Osteoblast (primary cell): ENCODE data around the gene SUPT20HL2. TPM values are rescaled to one million over a fixed set of nuclear protein-coding genes. Genes with fewer than 3 reads are reported as not detected.

Source experiments
- DNase-seq: peaks from one replicate; pipeline ENCODE4 v3.0.0; 2011; ENCODE audit warnings: low spot score, mixed read lengths; ENCODE audit not compliant: insufficient read length; ENCODE audit errors: missing footprints
- H2AFZ ChIP-seq: 2 replicates; pipeline ENCODE4 v1.6.0; 2011; ENCODE audit warnings: mild to moderate bottlenecking, low read length
- H3K27ac ChIP-seq: 2 replicates; pipeline ENCODE4 v1.5.1; 2011; ENCODE audit warnings: mild to moderate bottlenecking, low read depth, low read length, moderate library complexity
- H3K27me3 ChIP-seq: 2 replicates; pipeline ENCODE4 v1.6.0; 2012; ENCODE audit warnings: mild to moderate bottlenecking, control low read depth, inconsistent platforms, low read length, moderate library complexity; ENCODE audit not compliant: insufficient read depth
- H3K36me3 ChIP-seq: 2 replicates; pipeline ENCODE4 v1.5.1; 2011; ENCODE audit warnings: mild to moderate bottlenecking, low read length, control low read depth, moderate library complexity; ENCODE audit not compliant: insufficient read depth
- H3K4me1 ChIP-seq: 2 replicates; pipeline ENCODE4 v1.5.1; 2011; ENCODE audit warnings: mild to moderate bottlenecking, low read length, control low read depth, moderate library complexity; ENCODE audit not compliant: insufficient read depth
- H3K4me2 ChIP-seq: 2 replicates; pipeline ENCODE4 v1.6.0; 2011; ENCODE audit warnings: mild to moderate bottlenecking, low read length; ENCODE audit not compliant: insufficient read depth
- H3K4me3 ChIP-seq: fragments of 200-600 bp; sonication (generic); 3 replicates; pipeline ENCODE4 v1.5.1; 2012; ENCODE audit warnings: mild to moderate bottlenecking, low read length, inconsistent platforms; ENCODE audit not compliant: insufficient read depth
- H3K79me2 ChIP-seq: 2 replicates; pipeline ENCODE4 v1.6.0; 2012; ENCODE audit warnings: mild to moderate bottlenecking, low read length, control low read depth, inconsistent platforms; ENCODE audit not compliant: insufficient read depth
- H3K9me3 ChIP-seq: 2 replicates; pipeline ENCODE4 v1.5.1; 2011; ENCODE audit warnings: low read depth, low read length, control low read depth
- H4K20me1 ChIP-seq: 2 replicates; pipeline ENCODE4 v1.6.0; 2012; ENCODE audit warnings: mild to moderate bottlenecking, low read length, control low read depth; ENCODE audit not compliant: insufficient read depth
- total RNA-seq: library from RNA; depleted of rRNA; stranded (reverse); fragments of >200 nt; gene quantifications from 2 replicates; pipeline ENCODE4 v1.2.3, GENCODE V29; 2012
- TF ChIP-seq, protein P1 (sequence below): IDR thresholded peaks from 2 replicates; pipeline ENCODE4 v1.5.1; 2011; ENCODE audit warnings: mild to moderate bottlenecking, low read depth, low read length, moderate library complexity; ENCODE audit errors: extremely low read depth

SUPT20HL2 gene
- total RNA-seq, 1 donor: not detected

DNA sequence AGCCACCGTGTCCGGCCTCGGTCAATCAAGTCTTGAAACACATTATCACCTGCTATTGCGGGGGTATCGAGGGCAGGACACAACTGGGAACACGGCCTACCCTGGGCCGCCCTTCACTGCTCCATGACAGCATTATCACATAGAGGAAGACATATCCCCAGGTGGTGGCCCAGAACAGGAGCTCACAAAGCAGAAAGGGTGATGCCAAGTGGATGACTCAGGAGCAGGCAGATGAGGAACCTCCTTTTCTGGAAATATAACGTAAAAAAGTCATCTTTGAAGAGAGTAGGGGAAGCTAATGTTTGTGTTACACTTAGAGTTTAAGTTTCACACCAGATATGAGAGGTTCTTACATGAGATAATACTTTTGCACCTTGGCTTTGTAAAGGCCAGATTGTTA is 41.2 kb upstream of the SUPT20HL2 start:
- H4K20me1 ChIP-seq: no peaks in the 10 kb centered on the region
- no peaks in the 10 kb centered on the region for H3K79me2 ChIP-seq
- peak overlapping the region; percentile 48 for H3K27ac ChIP-seq
- TF ChIP-seq, protein P1, sequence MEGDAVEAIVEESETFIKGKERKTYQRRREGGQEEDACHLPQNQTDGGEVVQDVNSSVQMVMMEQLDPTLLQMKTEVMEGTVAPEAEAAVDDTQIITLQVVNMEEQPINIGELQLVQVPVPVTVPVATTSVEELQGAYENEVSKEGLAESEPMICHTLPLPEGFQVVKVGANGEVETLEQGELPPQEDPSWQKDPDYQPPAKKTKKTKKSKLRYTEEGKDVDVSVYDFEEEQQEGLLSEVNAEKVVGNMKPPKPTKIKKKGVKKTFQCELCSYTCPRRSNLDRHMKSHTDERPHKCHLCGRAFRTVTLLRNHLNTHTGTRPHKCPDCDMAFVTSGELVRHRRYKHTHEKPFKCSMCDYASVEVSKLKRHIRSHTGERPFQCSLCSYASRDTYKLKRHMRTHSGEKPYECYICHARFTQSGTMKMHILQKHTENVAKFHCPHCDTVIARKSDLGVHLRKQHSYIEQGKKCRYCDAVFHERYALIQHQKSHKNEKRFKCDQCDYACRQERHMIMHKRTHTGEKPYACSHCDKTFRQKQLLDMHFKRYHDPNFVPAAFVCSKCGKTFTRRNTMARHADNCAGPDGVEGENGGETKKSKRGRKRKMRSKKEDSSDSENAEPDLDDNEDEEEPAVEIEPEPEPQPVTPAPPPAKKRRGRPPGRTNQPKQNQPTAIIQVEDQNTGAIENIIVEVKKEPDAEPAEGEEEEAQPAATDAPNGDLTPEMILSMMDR: no peak
- H3K36me3 ChIP-seq: no peaks in the 10 kb centered on the region
- no peak overlapping the region for H3K4me2 ChIP-seq
- no peaks in the 10 kb centered on the region for H3K27me3 ChIP-seq
- no peak overlapping the region for H3K4me3 ChIP-seq
- no peaks in the 10 kb centered on the region for H3K9me3 ChIP-seq
- H2AFZ ChIP-seq: no peak overlapping the region
- DNase-seq: no peak
- H3K4me1 ChIP-seq: peaks cover 7% of the 10 kb centered on the region

DNA sequence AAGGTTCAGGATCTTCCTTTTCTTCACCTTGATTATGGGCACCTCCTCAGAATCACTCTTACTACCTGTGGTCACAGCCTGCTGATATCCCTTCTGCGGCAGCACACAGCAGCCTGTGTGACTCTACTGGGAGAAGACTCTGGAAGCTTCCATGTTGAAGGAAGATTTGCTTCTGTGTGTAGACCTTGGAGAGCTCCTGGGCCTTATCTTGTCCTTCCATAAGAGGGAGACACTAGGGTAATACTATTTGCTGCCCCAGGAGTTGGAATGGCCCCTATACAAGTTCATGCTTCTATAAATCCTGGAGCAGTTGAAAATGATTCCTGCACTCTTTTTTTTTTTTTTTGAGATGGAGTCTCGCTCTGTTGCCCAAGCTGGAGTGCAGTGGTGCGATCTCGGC is 36.3 kb upstream of the SUPT20HL2 start:
- Histone ChIP-seq H2AFZ (no peak overlapping the region), H3K4me2 (no peak overlapping the region), H3K79me2 (no peaks in the 10 kb centered on the region), H3K27ac (no peak overlapping the region), H3K36me3 (no peaks in the 10 kb centered on the region), H4K20me1 (no peaks in the 10 kb centered on the region), H3K4me3 (no peak overlapping the region), H3K4me1 (peaks cover under 1% of the 10 kb centered on the region), H3K27me3 (no peaks in the 10 kb centered on the region), H3K9me3 (no peaks in the 10 kb centered on the region)
- DNase-seq: no peak
- TF ChIP-seq, protein P1: no peak

DNA sequence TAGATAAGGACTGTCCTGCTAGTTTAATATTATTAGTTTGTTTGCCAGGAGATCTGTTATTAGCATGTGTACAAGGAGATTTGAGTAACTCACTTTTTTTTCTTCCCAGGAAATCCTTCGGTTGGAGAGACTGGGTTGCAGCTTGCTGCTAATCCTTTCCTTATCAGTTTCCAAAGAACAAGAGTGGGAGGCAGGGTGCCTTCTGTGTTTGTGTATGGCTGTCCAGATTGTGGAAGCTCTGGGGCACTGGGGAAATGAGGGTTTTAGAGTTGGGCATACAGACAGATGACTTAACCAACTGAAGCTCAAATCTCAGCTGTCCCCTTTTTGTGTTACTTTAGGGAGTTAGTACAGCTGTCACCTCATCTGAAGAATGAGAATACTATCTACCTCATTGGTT is 34.0 kb upstream of the SUPT20HL2 start:
- no peak for DNase-seq
- no peaks in the 10 kb centered on the region for H3K9me3 ChIP-seq

DNA sequence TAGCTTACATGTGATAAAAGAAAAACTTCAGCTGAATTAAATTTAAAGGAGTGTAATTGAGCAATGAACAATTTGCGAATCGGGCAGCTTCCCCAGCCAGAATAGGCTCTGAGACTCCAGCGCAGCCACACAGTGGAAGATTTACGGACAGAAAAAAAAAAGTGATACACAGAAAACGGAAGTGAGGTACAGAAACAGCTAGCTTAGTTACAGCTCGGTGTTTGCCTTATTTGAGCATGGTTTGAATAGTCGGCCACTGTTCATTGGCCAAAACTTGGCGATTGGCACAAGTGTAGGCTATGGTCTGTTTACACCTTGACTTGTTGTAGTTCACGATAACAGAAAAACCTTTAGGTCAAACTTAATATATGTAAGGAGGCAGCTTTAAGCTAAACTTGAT is 29.9 kb upstream of the SUPT20HL2 start:
- no peak for DNase-seq
- Histone ChIP-seq H3K36me3 (no peaks in the 10 kb centered on the region), H3K4me2 (no peak overlapping the region), H3K4me3 (no peak overlapping the region), H3K27me3 (no peaks in the 10 kb centered on the region), H3K4me1 (peaks cover 11% of the 10 kb centered on the region), H3K27ac (no peak overlapping the region), H3K9me3 (no peaks in the 10 kb centered on the region), H2AFZ (no peak overlapping the region), H3K79me2 (no peaks in the 10 kb centered on the region), H4K20me1 (no peaks in the 10 kb centered on the region)
- TF ChIP-seq, protein P1: no peak

More for the DNA sequence above, 34.0 kb upstream of the SUPT20HL2 start:
- Histone ChIP-seq H3K4me3 (no peak overlapping the region), H3K27ac (no peak overlapping the region), H4K20me1 (no peaks in the 10 kb centered on the region), H3K36me3 (no peaks in the 10 kb centered on the region), H3K27me3 (no peaks in the 10 kb centered on the region), H3K4me1 (no peaks in the 10 kb centered on the region), H3K4me2 (no peak overlapping the region), H2AFZ (no peak overlapping the region), H3K79me2 (no peaks in the 10 kb centered on the region)
- TF ChIP-seq, protein P1: no peak
